ENCODE data around the gene CAV1.

Gene CAV1

GRCh38 chr7:116528008-116528789 is 3.4 kb downstream of the CAV1 start:
- TF ChIP-seq TEAD4 (IDR thresholded peaks at IDR 0.05) (no peak), TAF1 (IDR thresholded peaks at IDR 0.05; ENCODE audit: low read depth) (no peak), CREB1 (IDR thresholded peaks at IDR 0.05; ENCODE audit: low read depth) (no peak), REST (IDR thresholded peaks at IDR 0.05; ENCODE audit: low read depth) (no peak), ZBTB7A (IDR thresholded peaks at IDR 0.05; ENCODE audit: low read depth) (no peak), RAD21 (IDR thresholded peaks at IDR 0.05; ENCODE audit: low read depth) (no peak), EP300 (IDR thresholded peaks at IDR 0.05; ENCODE audit: borderline replicate concordance) (no peak), EGR1 (IDR thresholded peaks at IDR 0.05) (no peak), FOXM1 (IDR thresholded peaks at IDR 0.05; ENCODE audit: borderline replicate concordance, low read depth) (no peak), CEBPB (IDR thresholded peaks at IDR 0.05) (no peak)
- TF ChIP-seq, protein P1, sequence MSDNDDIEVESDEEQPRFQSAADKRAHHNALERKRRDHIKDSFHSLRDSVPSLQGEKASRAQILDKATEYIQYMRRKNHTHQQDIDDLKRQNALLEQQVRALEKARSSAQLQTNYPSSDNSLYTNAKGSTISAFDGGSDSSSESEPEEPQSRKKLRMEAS (IDR thresholded peaks at IDR 0.05): no peak

DNA sequence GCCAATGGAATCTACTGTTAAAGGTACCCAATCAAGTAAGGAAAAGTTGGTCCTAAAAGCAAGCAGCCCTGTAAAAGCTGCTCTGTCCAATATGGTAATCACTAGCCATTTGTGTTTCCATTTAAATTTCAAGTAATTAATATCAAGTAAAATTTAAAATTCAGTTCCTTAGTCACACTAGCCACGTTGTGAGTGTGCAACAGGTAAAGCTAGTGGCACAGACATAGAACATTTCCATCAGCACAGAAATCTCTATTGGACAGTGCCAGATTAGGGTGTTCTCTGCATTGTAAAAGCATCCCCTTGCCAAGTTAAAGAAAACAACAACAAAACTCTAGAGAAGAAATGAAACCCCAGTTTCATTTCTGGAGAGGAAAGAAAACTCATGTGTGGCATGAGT is 4.4 kb downstream of the CAV1 start:
- TF ChIP-seq TAF1 (IDR thresholded peaks at IDR 0.05; ENCODE audit: low read depth) (no peak), REST (IDR thresholded peaks at IDR 0.05; ENCODE audit: low read depth) (no peak), CEBPB (IDR thresholded peaks at IDR 0.05) (no peak), YY1 (IDR thresholded peaks at IDR 0.05; ENCODE audit: low read depth) (no peak)
- TF ChIP-seq, protein P1 (IDR thresholded peaks at IDR 0.05): no peak

DNA sequence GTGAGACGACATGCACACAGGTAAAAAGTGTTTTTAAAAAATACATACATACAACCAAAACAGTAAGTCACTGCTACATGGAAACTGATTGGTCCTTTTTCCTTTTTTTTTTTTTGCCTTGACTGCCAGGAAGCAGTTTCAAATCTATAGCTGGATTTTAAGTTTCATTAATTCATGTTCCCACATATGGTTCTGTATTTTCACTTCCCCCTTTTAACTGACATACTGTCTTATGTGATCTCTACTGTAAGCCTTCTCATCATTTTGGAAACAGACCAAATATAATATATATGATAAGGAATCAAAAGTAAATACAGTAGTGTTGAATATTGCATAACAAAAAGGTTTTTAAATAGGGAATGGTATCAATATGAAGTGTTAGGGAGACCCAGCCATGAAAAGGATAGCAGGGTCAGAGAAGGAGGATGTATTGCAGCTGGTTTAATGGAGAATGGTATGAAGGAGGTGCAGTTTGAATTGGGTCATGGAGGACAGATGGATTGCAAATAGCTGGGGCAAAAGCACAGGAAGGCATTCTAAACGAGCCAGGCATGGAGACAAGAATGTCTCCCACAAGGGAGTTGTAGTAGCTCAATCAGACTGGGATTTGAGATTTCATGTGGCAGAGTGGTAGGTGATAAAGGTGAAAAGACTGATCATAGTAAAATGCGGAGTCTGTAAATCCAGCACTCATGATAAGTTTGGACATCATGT is 5.4 kb downstream of the CAV1 start:
- no peak for TF ChIP-seq CEBPB (IDR thresholded peaks at IDR 0.05)
- no peak for TF ChIP-seq TCF12 (IDR thresholded peaks at IDR 0.05; ENCODE audit: low read depth)
- TF ChIP-seq ZBTB7A (IDR thresholded peaks at IDR 0.05; ENCODE audit: low read depth): no peak
- no peak for TF ChIP-seq USF1 (IDR thresholded peaks at IDR 0.05)
- no peak for TF ChIP-seq EGR1 (IDR thresholded peaks at IDR 0.05)
- TF ChIP-seq TAF1 (IDR thresholded peaks at IDR 0.05; ENCODE audit: low read depth): no peak
- TF ChIP-seq NFIC (IDR thresholded peaks at IDR 0.05): no peak
- no peak for TF ChIP-seq YY1 (IDR thresholded peaks at IDR 0.05; ENCODE audit: low read depth)
- TF ChIP-seq FOXM1 (IDR thresholded peaks at IDR 0.05; ENCODE audit: borderline replicate concordance, low read depth): no peak
- no peak for TF ChIP-seq RAD21 (IDR thresholded peaks at IDR 0.05; ENCODE audit: low read depth)
- no peak for TF ChIP-seq TEAD4 (IDR thresholded peaks at IDR 0.05)
- no peak for TF ChIP-seq EP300 (IDR thresholded peaks at IDR 0.05; ENCODE audit: borderline replicate concordance)
- no peak for TF ChIP-seq REST (IDR thresholded peaks at IDR 0.05; ENCODE audit: low read depth)
- TF ChIP-seq, protein P1 (IDR thresholded peaks at IDR 0.05): no peak
- TF ChIP-seq CREB1 (IDR thresholded peaks at IDR 0.05; ENCODE audit: low read depth): no peak

DNA sequence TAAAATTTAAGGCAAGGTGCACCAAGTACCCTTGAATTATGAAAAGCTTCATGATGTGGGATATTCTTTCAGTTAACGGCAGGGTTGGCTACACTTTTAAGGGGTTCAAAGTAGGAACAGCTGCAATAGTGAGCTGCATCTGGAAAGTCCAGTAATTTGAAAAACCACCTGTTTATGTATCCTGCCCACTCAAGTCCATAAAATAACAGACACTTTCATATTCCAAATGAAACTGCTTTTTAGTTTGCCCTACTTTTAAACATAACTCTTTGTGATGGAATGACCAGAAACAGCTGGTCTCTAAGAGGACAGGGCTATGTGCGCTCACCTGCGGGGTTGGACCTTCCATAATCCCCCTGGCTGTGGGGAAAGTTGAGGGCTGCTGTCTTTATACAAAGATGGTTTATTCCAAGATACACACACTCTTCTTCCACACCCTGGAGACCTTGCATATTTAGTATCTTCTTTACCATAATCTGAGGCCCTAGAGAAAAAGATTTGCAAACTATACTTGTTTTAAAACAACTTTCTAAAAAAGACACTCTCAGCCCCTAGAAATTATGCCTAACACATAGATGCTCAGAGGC is 7.4 kb downstream of the CAV1 start:
- TF ChIP-seq USF1 (IDR thresholded peaks at IDR 0.05) (no peak), CREB1 (IDR thresholded peaks at IDR 0.05; ENCODE audit: low read depth) (no peak), RAD21 (IDR thresholded peaks at IDR 0.05; ENCODE audit: low read depth) (no peak), REST (IDR thresholded peaks at IDR 0.05; ENCODE audit: low read depth) (no peak), TEAD4 (IDR thresholded peaks at IDR 0.05) (no peak)
